ENCODE data around the gene SACS.
"Not testable (repeated sequence)": the region's sequence is repeated elsewhere in the genome, so short reads cannot be mapped to it uniquely, and the experiment has no call there.

Gene SACS

GRCh38 chr13:23455401-23456185, 22.1 kb upstream of the SACS start:
- DNase-seq: no peak

GRCh38 chr13:23453132-23453531, 19.6 kb upstream of the SACS start:
- DNase-seq: no peak

- DNase-seq: no peak
These were observed 17.0 kb upstream of the SACS start for GRCh38 chr13:23450340-23451046.

- no peak for DNase-seq
These were observed 16.1 kb upstream of the SACS start for GRCh38 chr13:23449398-23450162.

GRCh38 chr13:23447927-23448326, 14.4 kb upstream of the SACS start:
- DNase-seq: no peak

GRCh38 chr13:23445794-23446193, 12.3 kb upstream of the SACS start:
- DNase-seq: no peak

GRCh38 chr13:23443878-23444277, 10.4 kb upstream of the SACS start:
- no peak for DNase-seq

- DNase-seq: no peak
These were observed 9.6 kb upstream of the SACS start for GRCh38 chr13:23443110-23443509.

- DNase-seq: no peak
These were observed 7.5 kb upstream of the SACS start for GRCh38 chr13:23440821-23441618.

- DNase-seq: not testable (repeated sequence)
These were observed 6.8 kb upstream of the SACS start for GRCh38 chr13:23440324-23440723.

GRCh38 chr13:23437916-23438315, 4.4 kb upstream of the SACS start:
- no peak for DNase-seq

GRCh38 chr13:23436680-23437079, 3.2 kb upstream of the SACS start:
- no peak for DNase-seq

- no peak for DNase-seq
These were observed 989 bp upstream of the SACS start for GRCh38 chr13:23434491-23434890.

- DNase-seq: no peak
These were observed 876 bp downstream of the SACS start for GRCh38 chr13:23432626-23433025.

GRCh38 chr13:23430664-23431063, 2.8 kb downstream of the SACS start:
- DNase-seq: no peak

GRCh38 chr13:23427881-23428528, 5.5 kb downstream of the SACS start:
- no peak for DNase-seq

GRCh38 chr13:23427342-23427843, 6.1 kb downstream of the SACS start:
- DNase-seq: no peak

- no peak for DNase-seq
These were observed 11.9 kb downstream of the SACS start for GRCh38 chr13:23421596-23421995.

- no peak for DNase-seq
These were observed 14.5 kb downstream of the SACS start for GRCh38 chr13:23418776-23419683.

GRCh38 chr13:23414682-23415081, 18.8 kb downstream of the SACS start:
- DNase-seq: no peak

- DNase-seq: no peak
These were observed 21.8 kb downstream of the SACS start for GRCh38 chr13:23411706-23412105.

Measured in stimulated activated CD4-positive, alpha-beta T cell treated with anti-CD3 and anti-CD28 coated beads, Interleukin-15, amount 100 ng/mL, for 24 hours (primary cell).